Panc1 (cell line): ENCODE measurements around the gene HEPHL1. TPM values are rescaled to one million over a fixed set of nuclear protein-coding genes. Genes with fewer than 3 reads are reported as not detected.

Source experiments
- ATAC-seq: fragments of 200-7000 bp; cut with Tn5 transposase; 2 replicates; pipeline ENCODE4 v1.9.1; 2020; ENCODE audit warnings: mild to moderate bottlenecking, moderate library complexity
- BruUV-seq: library from RNA; stranded (reverse); fragments of 400-500 nt; replicated peaks from 2 replicates; lab custom pipeline; 2021; lab: Mats Ljungman, UMichigan
- CTCF ChIA-PET: fragments of 300-600 bp; sonication (Branson Sonifier 250); formaldehyde crosslinking; loops from one replicate; lab custom pipeline; 2022; ENCODE audit warnings: antibody characterized with exemption; lab: Charles Lee
- POLR2A ChIA-PET: fragments of 300-600 bp; sonication (Branson Sonifier 250); formaldehyde crosslinking; loops from one replicate; lab custom pipeline; 2022; ENCODE audit warnings: antibody characterized with exemption; lab: Charles Lee
- DNase-seq: peaks from one replicate; pipeline ENCODE4 v3.0.0-alpha.2; 2010; ENCODE audit warnings: low read depth, low spot score
- H3K27ac ChIP-seq: 2 replicates; pipeline ENCODE4 v1.5.1; 2011; ENCODE audit warnings: mild to moderate bottlenecking, low read length, inconsistent platforms
- H3K27me3 ChIP-seq: fragments of 200-500 bp; sonication (Bioruptor generic); 2 replicates; pipeline ENCODE4 v1.6.0; 2014; ENCODE audit warnings: low read length, inconsistent platforms; ENCODE audit not compliant: control insufficient read depth, insufficient read depth
- H3K36me3 ChIP-seq: fragments of 200-500 bp; sonication (Bioruptor generic); 2 replicates; pipeline ENCODE4 v1.5.1; 2014; ENCODE audit warnings: inconsistent platforms, mild to moderate bottlenecking, low read length, moderate library complexity; ENCODE audit not compliant: control insufficient read depth, insufficient read depth
- H3K4me1 ChIP-seq: 2 replicates; pipeline ENCODE4 v1.5.1; 2011; ENCODE audit warnings: inconsistent platforms, mild to moderate bottlenecking, low read length, moderate library complexity; ENCODE audit not compliant: control insufficient read depth, insufficient read depth
- H3K4me3 ChIP-seq, 2 experiments: 2 replicates each; pipeline ENCODE4 v1.5.1; 2011 to 2012; ENCODE audit warnings: low read depth in 2 of 2, low read length in 2 of 2, mild to moderate bottlenecking in 2 of 2, inconsistent platforms in 1 of 2, moderate library complexity in 1 of 2
- H3K9me3 ChIP-seq: fragments of 200-500 bp; sonication (Bioruptor generic); 2 replicates; pipeline ENCODE4 v1.5.1; 2014; ENCODE audit warnings: low read depth, mild to moderate bottlenecking, inconsistent platforms, low read length, moderate library complexity; ENCODE audit not compliant: control insufficient read depth, insufficient read depth
- CTCF ChIP-seq: fragments of 450-650 bp; IDR thresholded peaks from 2 replicates; pipeline ENCODE4 v1.5.1; 2017; ENCODE audit warnings: mild to moderate bottlenecking
- POLR2AphosphoS5 ChIP-seq: IDR thresholded peaks from 2 replicates; pipeline ENCODE4 v1.6.1; 2012; ENCODE audit warnings: mild to moderate bottlenecking, low read depth, low read length, moderate library complexity
- REST ChIP-seq, 2 experiments: IDR thresholded peaks; 2 replicates each; pipeline ENCODE4 v1.6.1; 2011 to 2012; ENCODE audit warnings: low read depth in 2 of 2, control low read depth in 1 of 2, low read length in 1 of 2, mild to moderate bottlenecking in 1 of 2, moderate library complexity in 1 of 2; ENCODE audit not compliant: insufficient read depth in 1 of 2
- SIN3A ChIP-seq: IDR thresholded peaks from 2 replicates; pipeline ENCODE4 v1.6.1; 2012; ENCODE audit warnings: low read depth, mild to moderate bottlenecking, low read length, moderate library complexity, borderline replicate concordance; ENCODE audit not compliant: insufficient read depth
- TCF7L2 ChIP-seq: IDR thresholded peaks from 2 replicates; pipeline ENCODE4 v1.6.1; 2011; ENCODE audit warnings: mild to moderate bottlenecking, low read depth, low read length, inconsistent platforms
- in situ Hi-C: cut with HindIII; loops from 2 replicates; pipeline ENCODE4 v1.10.0; 2016; ENCODE audit warnings: low sequenced_read_pairs, low pct_unique_long_range_greater_than_20kb
- intact Hi-C: fragments of 100-400 bp; cut with micrococcal nuclease; formaldehyde crosslinking; loops from one replicate; pipeline ENCODE4 v1.10.0; 2022; ENCODE audit not compliant: unreplicated experiment
- total RNA-seq: library from RNA; stranded (reverse); gene quantifications from one replicate; pipeline ENCODE4 v1.2.1, GENCODE V29; 2021; ENCODE audit not compliant: unreplicated experiment

HEPHL1 gene
- total RNA-seq, 1 experiment from 2014 or later: not detected

GRCh38 chr11:94036096-94036495 lies 14.9 kb downstream of the HEPHL1 start:
- no peak for ATAC-seq

GRCh38 chr11:94043241-94043640 lies 22.1 kb downstream of the HEPHL1 start:
- no peaks in the 10 kb centered on the region for H3K4me1 ChIP-seq
- ChIA-PET CTCF (no interaction called here), POLR2A (no interaction called here)
- no peak overlapping the region for H3K27ac ChIP-seq
- ATAC-seq: no peak
- no peak for TF ChIP-seq CTCF
- no peak for TF ChIP-seq TCF7L2
- no peak for TF ChIP-seq REST (IDR thresholded peaks at IDR 0.05; ENCODE audit: insufficient read depth in 1 of 2, low read depth in 2 of 2, low read length in 1 of 2)
- no peak for DNase-seq
- no peak overlapping the region for H3K4me3 ChIP-seq
- no TSS peak for BruUV-seq
- no peaks in the 10 kb centered on the region for H3K27me3 ChIP-seq
- intact Hi-C loops: no loop called here
- no peaks in the 10 kb centered on the region for H3K36me3 ChIP-seq
- H3K9me3 ChIP-seq: no peaks in the 10 kb centered on the region
- in situ Hi-C loops: no loop called here

More at GRCh38 chr11:94036096-94036495, 14.9 kb downstream of the HEPHL1 start:
- TF ChIP-seq REST (IDR thresholded peaks at IDR 0.05; ENCODE audit: insufficient read depth in 1 of 2, low read depth in 2 of 2, low read length in 1 of 2): no peak
- TF ChIP-seq TCF7L2: no peak
- no peak for TF ChIP-seq CTCF
- TF ChIP-seq POLR2AphosphoS5: no peak
- TF ChIP-seq SIN3A: no peak
- Histone ChIP-seq H3K4me1 (no peaks in the 10 kb centered on the region), H3K27ac (no peak overlapping the region), H3K4me3 (no peak overlapping the region), H3K36me3 (no peaks in the 10 kb centered on the region; the same call in 1 of the 2 replicates), H3K9me3 (no peaks in the 10 kb centered on the region), H3K27me3 (no peaks in the 10 kb centered on the region; the same call in 1 of the 2 replicates)
- DNase-seq: no peak
- ChIA-PET CTCF (no interaction called here), POLR2A (no interaction called here)
- intact Hi-C loops (no loop called here), in situ Hi-C loops (no loop called here)
- BruUV-seq: no TSS peak
